HG03066 (cell line): ENCODE data around the gene IAH1.

Source experiments
- ATAC-seq: cut with Tn5 transposase; IDR thresholded peaks from one replicate; pipeline ENCODE4 v1.9.1; 2021; ENCODE audit warnings: low read depth; ENCODE audit not compliant: unreplicated experiment

The IAH1 gene

DNA sequence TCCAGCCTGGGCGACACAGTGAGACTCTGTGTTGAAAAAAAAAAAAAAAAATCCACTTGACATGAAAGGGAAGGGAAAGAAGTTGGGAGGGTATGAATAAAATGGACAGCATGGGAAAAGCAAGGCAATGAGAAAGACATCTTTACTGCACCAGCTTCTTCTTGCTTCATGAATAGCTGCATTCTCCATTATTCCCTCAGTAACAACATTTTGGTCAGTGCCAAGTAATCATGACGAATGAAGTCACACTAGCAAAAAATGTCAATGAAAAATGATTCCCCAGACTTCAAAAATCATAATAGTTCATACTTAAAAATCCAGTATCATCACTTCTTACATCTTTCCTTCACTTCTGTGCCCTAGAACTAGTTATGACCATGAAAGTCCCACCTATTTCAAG is 50.9 kb downstream of the IAH1 start:
- ATAC-seq: no peak

DNA sequence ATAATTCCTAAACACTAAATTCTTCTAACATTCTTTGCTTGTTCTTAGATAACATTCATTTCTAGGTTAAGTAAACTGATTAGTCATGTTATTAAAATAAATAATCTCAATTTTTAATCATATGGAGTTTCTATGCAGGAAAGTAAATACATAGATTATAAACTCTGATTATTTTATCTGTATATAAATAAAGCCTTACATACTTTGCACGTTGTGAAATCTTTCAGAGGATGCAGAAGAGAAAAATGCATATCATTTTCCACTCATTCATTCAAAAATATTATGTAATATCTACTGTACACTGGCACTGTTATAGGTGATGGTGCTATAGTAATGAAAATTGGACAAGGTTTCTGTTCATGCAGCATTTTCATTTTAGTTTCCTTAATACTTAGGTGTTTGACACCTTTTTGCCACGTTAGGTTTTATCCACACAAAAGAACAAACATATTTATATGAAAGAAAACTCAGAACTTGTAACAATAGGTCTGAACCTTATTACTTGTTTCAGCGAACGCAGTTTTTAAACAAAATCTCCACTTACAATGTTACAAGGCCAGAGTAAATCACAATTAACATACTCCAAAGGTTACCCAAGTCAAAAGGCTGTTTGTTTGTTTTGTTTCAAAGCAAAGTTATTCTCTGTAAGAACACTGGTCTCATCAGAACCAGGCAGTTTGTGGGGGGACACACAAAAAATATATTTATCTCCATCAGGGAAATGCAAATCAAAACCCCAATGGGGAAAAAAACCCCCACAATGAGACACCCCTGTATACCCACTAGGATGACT is 53.8 kb downstream of the IAH1 start:
- no peak for ATAC-seq

DNA sequence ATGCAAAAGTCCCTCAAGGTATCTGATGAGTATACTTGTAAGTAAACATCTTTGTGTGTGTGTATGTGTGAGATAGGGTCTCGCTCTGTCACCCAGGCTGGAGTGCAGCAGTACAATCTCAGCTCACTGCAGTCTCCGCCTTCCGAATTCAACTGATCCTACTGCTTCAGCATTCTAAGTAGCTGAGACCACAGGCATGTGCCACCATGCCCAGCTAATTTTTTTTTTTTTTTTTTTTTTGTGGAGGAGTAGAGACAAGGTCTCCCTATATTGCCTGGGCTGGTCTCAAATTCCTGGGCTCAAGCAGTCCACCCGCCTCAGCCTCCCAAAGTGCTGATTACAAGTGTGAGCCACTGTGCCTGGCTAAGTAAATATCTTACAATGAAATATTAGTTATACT is 58.1 kb downstream of the IAH1 start:
- no peak for ATAC-seq

- no peak for ATAC-seq
Observed at GRCh38 chr2:9533663-9534062, 59.3 kb downstream of the IAH1 start.

GRCh38 chr2:9535177-9535576 is 60.8 kb downstream of the IAH1 start:
- no peak for ATAC-seq

- no peak for ATAC-seq
Observed at GRCh38 chr2:9536504-9536903, 62.2 kb downstream of the IAH1 start.

- no peak for ATAC-seq
Observed at GRCh38 chr2:9538000-9538507, 63.7 kb downstream of the IAH1 start.
